NCI-H1105 treated with DMSO at 0.1 percent for 48 hours (cell line): Measurements from ENCODE around the gene TMC3.
"Not testable (repeated sequence)": the region's sequence is repeated elsewhere in the genome, so short reads cannot be mapped to it uniquely, and the experiment has no call there.

Experiments
- DNase-seq: peaks from one replicate; lab custom pipeline; 2025; lab: John Stamatoyannopoulos, UW

Gene TMC3

DNA sequence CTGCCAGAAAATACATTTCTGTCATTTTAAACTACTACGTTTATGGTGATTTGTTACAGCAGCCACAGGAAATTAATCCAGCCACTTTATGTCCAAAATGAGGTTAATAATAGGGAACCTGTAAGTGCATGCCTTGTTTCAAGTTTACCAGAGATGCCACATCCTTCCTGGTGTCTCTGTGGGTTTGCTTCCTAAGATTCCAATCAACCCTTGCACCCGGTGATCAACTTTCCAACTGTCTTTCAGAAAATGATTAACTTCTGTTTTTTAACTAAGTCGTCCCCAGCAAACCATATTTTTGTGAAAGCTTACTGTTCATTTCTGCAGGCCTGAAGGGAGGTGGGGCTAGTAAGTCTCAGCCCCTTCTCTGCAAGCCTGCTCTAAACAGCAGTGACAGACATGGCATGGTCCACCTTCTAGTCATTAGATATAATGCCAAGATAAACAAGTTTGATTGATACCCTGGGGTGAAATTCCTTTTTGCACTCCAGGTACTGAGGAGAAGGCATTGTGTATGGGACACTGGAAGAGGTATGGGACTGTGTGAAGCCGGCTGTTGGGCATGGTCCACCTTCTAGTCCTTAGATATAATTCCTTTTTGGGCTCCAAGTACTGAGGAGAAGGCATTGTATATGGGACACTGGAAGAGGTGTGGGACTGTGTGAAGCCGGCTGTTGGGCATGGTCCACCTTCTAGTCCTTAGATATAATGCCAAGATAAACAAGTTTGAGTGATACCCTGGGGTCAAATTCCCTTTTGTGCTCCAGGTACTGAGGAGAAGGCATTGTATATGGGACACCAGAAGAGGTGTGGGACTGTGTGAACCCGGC is 11.1 kb upstream of the TMC3 start:
- DNase-seq: no peak

- no peak for DNase-seq
These were observed 7.7 kb upstream of the TMC3 start for GRCh38 chr15:81381720-81382119.

- no peak for DNase-seq
These were observed 6.7 kb upstream of the TMC3 start for GRCh38 chr15:81380668-81381067.

GRCh38 chr15:81380203-81380602 is 6.2 kb upstream of the TMC3 start:
- DNase-seq: no peak

- no peak for DNase-seq
These were observed 5.3 kb upstream of the TMC3 start for GRCh38 chr15:81379269-81379668.

- no peak for DNase-seq
These were observed 4.4 kb upstream of the TMC3 start for GRCh38 chr15:81378443-81378842.

DNA sequence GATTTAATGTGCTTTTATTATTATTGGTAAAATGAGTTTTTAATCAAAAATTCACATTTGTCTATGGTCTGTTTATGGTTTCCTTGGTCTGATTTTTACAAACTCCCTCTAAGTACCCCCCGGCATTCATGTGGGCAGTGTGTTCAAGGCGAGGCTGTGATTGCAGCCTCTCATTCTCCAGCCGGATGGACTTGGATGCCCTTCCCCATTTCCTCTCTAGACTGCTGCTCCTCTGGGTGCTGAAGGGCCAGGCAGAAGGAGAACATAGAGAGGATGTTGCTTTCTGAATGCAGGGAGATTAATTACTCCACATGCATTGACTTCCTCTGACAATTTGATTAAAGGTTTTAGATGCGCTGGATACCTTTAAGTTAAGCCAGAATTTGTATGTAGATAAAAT is 3.9 kb upstream of the TMC3 start:
- no peak for DNase-seq

GRCh38 chr15:81376231-81376630 is 2.2 kb upstream of the TMC3 start:
- no peak for DNase-seq

- DNase-seq: no peak
These were observed 1.4 kb upstream of the TMC3 start for GRCh38 chr15:81375461-81375860.

GRCh38 chr15:81373176-81373575 is 837 bp downstream of the TMC3 start:
- DNase-seq: no peak

DNA sequence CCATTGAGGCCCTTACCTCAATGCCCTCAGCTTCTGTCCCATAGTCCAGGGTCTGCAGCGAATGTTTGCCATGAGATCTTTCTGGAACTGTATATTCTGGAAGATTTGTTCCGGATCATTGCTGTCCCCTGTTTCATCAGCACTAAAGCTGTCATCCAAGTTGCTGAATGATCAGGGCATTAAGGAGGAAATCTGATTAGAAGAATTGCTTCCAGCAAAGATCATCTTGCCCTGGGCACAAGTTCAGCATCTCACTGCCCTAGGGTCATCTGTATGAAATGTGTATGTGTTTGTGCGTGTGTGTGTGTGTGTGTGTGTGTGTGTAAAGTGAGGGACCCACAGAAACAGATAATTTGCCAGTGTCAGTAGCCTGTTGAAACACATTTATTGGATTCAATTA is 1.4 kb downstream of the TMC3 start:
- no peak for DNase-seq

- DNase-seq: no peak
These were observed 10.1 kb downstream of the TMC3 start for GRCh38 chr15:81363718-81364500.

DNA sequence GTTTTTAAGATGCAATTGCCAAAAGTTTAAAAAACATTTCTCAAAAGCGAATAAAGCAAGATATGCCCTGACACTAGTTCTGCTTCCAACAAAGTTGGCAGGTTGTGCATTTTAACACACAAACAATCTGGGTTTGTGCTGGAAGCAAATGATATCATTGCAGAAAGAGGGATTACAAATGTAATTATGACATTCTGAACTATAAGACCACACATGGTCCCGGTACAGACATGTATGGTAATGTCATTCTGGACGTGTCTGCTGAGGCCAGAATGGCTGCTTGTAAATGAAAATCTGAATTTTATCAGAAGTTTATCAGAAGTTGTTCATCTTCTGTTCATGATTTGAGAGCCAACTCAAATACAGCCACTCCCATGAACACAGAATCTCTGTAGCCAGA is 10.7 kb downstream of the TMC3 start:
- no peak for DNase-seq

- DNase-seq: no peak
These were observed 11.2 kb downstream of the TMC3 start for GRCh38 chr15:81362790-81363189.

DNA sequence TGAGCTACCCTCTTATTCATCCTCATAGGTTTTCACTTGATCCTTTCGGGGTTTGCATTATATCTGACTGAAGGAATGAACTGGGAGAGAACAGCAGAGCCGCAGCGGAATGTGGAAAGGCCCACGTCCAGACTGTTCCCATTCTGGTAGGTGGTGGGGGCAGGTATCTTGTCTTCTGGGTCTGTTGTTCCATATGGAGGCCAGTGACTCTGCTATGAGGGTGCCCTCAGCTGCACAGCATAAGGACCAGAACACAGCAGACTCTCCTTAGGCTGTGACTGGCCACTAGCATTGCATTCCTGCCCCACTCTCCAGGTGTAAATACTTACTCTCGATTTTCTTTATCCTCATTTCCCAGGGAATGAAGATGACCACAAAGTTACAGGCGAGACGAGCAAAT is 12.1 kb downstream of the TMC3 start:
- DNase-seq: no peak

DNA sequence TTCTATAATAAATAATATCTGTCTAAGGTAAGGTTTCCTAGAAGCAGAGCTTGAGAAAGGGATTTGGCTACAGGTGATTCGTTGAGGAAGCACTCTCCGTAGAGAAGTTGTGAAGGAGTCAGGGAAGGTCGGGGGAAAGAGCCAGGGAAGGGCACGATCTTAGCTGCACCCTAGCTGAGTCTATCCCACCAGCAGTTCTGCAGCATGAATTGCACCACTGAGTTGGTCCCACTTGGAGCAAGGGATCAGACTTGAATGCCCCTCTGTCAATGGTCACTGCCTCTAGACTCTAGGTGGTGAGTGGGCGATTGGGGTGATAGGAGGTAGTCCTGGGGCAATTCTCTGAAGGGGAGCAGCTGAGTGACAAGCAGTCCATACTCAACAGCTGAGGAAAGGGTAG is 13.5 kb downstream of the TMC3 start:
- no peak for DNase-seq

DNA sequence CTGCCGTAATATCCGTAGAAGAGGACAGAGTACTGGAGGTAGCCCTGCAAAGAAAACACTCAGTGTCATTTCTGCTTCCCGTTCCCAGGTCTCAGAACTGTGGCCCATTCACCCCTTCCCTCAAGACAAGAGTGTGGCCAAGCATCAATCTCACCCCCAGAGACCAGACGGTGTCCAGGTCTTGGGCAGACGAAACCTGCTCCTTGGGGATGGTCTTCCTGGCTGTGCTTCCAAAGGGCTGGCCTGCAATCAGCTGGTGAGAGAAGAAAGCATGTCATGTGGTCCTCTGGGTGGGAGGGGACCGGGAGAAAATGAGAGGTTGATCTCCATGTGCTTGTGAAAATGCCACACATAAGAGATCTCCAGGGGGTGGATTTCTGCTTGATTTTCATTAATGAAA is 15.8 kb downstream of the TMC3 start:
- DNase-seq: no peak

GRCh38 chr15:81357180-81357686 is 16.8 kb downstream of the TMC3 start:
- no peak for DNase-seq

GRCh38 chr15:81356252-81356651 is 17.8 kb downstream of the TMC3 start:
- DNase-seq: no peak

DNA sequence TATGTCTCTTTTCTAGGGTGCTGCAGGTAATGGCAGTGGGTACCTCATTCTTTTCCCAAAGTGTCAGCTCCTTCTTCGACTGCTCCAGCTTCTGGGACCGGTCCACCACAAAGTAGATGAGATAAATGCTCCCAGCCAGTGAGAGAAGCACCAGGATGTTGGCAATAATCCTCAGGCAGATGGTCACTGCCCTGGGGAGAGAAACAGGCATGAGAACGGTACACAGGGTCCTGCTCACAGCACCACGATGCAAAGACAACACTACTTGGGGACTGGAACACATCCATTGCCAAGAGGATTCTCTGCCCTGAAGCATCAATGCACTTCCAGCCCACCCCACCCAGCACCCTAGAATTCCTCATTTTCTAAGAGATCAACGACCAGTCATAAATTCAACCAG is 22.4 kb downstream of the TMC3 start:
- DNase-seq: no peak

- DNase-seq: no peak
These were observed 24.7 kb downstream of the TMC3 start for GRCh38 chr15:81349271-81349670.

DNA sequence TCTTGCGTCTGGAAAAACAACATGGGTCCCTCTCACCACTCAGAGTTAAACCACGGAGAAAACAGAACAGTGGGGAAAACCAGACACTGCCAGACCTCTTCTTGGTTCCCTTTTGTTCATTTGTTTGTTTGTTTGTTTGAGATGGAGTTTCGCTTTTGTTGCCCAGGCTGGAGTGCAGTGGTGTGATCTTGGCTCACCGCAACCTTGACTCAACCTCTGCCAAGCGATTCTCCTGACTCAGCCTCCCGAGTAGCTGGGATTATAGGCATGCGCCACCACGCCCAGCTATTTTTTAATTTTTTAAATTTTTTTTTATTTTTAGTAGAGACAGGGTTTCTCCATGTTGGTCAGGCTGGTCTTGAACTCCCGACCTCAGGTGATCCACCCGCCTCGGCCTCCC is 25.3 kb downstream of the TMC3 start:
- not testable (repeated sequence) for DNase-seq

DNA sequence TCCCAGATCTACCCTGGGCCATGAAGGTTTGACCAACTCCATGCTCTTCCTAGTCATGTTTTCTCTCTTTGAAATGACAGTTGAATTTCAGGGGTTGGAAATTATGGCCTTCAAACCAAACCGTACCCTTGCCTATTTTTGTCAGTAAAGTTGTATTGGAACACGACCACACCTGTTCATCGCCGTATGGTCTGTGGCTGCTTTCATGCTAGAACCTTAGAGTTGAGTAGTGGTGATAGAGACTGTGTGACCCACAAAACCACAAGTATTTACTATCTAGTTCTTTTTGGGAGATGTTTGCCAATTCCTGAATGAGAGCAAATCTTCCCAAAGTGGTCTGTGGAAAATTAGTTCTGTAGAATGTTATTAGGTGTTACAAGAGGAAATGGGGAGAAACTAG is 26.1 kb downstream of the TMC3 start:
- no peak for DNase-seq
